Keratinocyte (primary cell): ENCODE results near the gene MUC4. TPM values are rescaled to one million over a fixed set of nuclear protein-coding genes. Genes with fewer than 3 reads are reported as not detected.

Experiments
- DNase-seq: peaks from one replicate; pipeline ENCODE4 v3.0.0-alpha.2; 2011; ENCODE audit warnings: low read depth, missing footprints, low spot score
- FAIRE-seq: peaks from 2 replicates; lab custom pipeline; 2011; peaks lifted over from hg19 to GRCh38; lab: Jason Lieb, UNC
- H2AFZ ChIP-seq: 2 replicates; pipeline ENCODE4 v1.6.0; 2012; ENCODE audit warnings: low read length, control low read depth, inconsistent platforms; ENCODE audit not compliant: control insufficient read depth
- H3K27ac ChIP-seq: 2 replicates; pipeline ENCODE4 v1.5.1; 2011; ENCODE audit warnings: low read length; ENCODE audit not compliant: control insufficient read depth, insufficient read depth
- H3K27me3 ChIP-seq: 3 replicates; pipeline ENCODE4 v1.6.0; 2011; ENCODE audit warnings: low read length; ENCODE audit not compliant: control insufficient read depth, insufficient read depth; ENCODE audit errors: extremely low read depth
- H3K36me3 ChIP-seq, 2 experiments: 2 replicates in 1 of 2; 3 replicates in 1 of 2; pipeline ENCODE4 v1.5.1; 2011; ENCODE audit warnings: low read length in 2 of 2, mild to moderate bottlenecking in 1 of 2; ENCODE audit not compliant: control insufficient read depth in 2 of 2, insufficient read depth in 2 of 2; ENCODE audit errors: extremely low read depth in 1 of 2
- H3K4me1 ChIP-seq: 3 replicates; pipeline ENCODE4 v1.5.1; 2011; ENCODE audit warnings: low read length; ENCODE audit not compliant: control insufficient read depth, insufficient read depth; ENCODE audit errors: extremely low read depth
- H3K4me2 ChIP-seq: 3 replicates; pipeline ENCODE4 v1.6.0; 2011; ENCODE audit warnings: low read depth, low read length; ENCODE audit not compliant: control insufficient read depth, insufficient read depth; ENCODE audit errors: extremely low read depth
- H3K4me3 ChIP-seq, 3 experiments: fragments of 200-600 bp in 1 of 3; sonication (generic) in 1 of 3; 2 replicates in 2 of 3; 3 replicates in 1 of 3; pipeline ENCODE4 v1.5.1; 2011 to 2016; ENCODE audit warnings: low read length in 3 of 3, mild to moderate bottlenecking in 3 of 3, control low read depth in 2 of 3, inconsistent platforms in 1 of 3, low read depth in 1 of 3, mixed read lengths in 1 of 3, mixed run types in 1 of 3, moderate library complexity in 1 of 3; ENCODE audit not compliant: control insufficient read depth in 2 of 3, insufficient read depth in 2 of 3; ENCODE audit errors: extremely low read depth in 1 of 3
- H3K79me2 ChIP-seq: 2 replicates; pipeline ENCODE4 v1.6.0; 2012; ENCODE audit warnings: low read length; ENCODE audit not compliant: control insufficient read depth, insufficient read depth
- H3K9ac ChIP-seq: 3 replicates; pipeline ENCODE4 v1.6.0; 2011; ENCODE audit warnings: low read length; ENCODE audit not compliant: control insufficient read depth, insufficient read depth; ENCODE audit errors: extremely low read depth
- H3K9me1 ChIP-seq: 3 replicates; pipeline ENCODE4 v1.6.0; 2011; ENCODE audit warnings: low read length; ENCODE audit not compliant: control insufficient read depth, insufficient read depth; ENCODE audit errors: extremely low read depth
- H3K9me3 ChIP-seq: 2 replicates; pipeline ENCODE4 v1.5.1; 2012; ENCODE audit warnings: low read depth, low read length; ENCODE audit not compliant: control insufficient read depth
- H4K20me1 ChIP-seq: 3 replicates; pipeline ENCODE4 v1.6.0; 2011; ENCODE audit warnings: low read length; ENCODE audit not compliant: control insufficient read depth, insufficient read depth; ENCODE audit errors: extremely low read depth
- CTCF ChIP-seq, 3 experiments: IDR thresholded peaks in 1 of 3; conservative IDR thresholded peaks in 1 of 3; optimal IDR thresholded peaks in 1 of 3; 2 replicates in 2 of 3; 3 replicates in 1 of 3; pipeline versions ENCODE3 to v1.5.1; 2011; ENCODE audit warnings: low read length in 3 of 3, mild to moderate bottlenecking in 3 of 3, moderate library complexity in 2 of 3, control low read depth in 1 of 3, inconsistent platforms in 1 of 3; ENCODE audit not compliant: insufficient read depth in 2 of 3; ENCODE audit errors: extremely low read depth in 1 of 3
- EZH2 ChIP-seq: IDR thresholded peaks from one replicate; pipeline ENCODE4 v1.6.1; 2012; ENCODE audit warnings: inconsistent platforms, mild to moderate bottlenecking, low read length, moderate library complexity
- dilution Hi-C: fragments of 300-500 bp; cut with MboI; formaldehyde crosslinking; loops from one replicate; pipeline ENCODE4 v1.7.0; 2020; ENCODE audit warnings: low sequenced_read_pairs; ENCODE audit not compliant: extremely low pct_ligation_motif_present
- polyA plus RNA-seq, 5 experiments: library from polyadenylated mRNA; depleted of rRNA in 3 of 5; stranded (reverse) in 3 of 5; stranded (forward) in 1 of 5; unstranded in 1 of 5; fragments of >200 nt; gene quantifications; 1 replicate in 1 of 5; 2 replicates in 3 of 5; 3 replicates in 1 of 5; pipeline versions ENCODE4 v1.2.1 to v1.2.3, GENCODE V29; 2011 to 2012; ENCODE audit warnings: missing spikeins in 2 of 5, low read depth in 1 of 5, low replicate concordance in 1 of 5

Gene MUC4
- polyA plus RNA-seq, 1 donor (not counting 4 experiments of a cell fraction or from before 2014, with no cell fraction given), result not detected

- Histone ChIP-seq H3K27ac (no peak overlapping the region), H3K4me2 (no peak overlapping the region), H3K27me3 (peaks cover 46% of the 10 kb centered on the region), H3K9me1 (no peaks in the 10 kb centered on the region), H3K4me1 (no peaks in the 10 kb centered on the region), H3K36me3 (no peaks in the 10 kb centered on the region), H2AFZ (no peak overlapping the region), H3K9me3 (no peaks in the 10 kb centered on the region), H3K79me2 (no peaks in the 10 kb centered on the region), H3K9ac (no peak overlapping the region), H4K20me1 (no peaks in the 10 kb centered on the region), H3K4me3 (no peak overlapping the region)
- DNase-seq, result no peak
- FAIRE-seq, result no peak
- TF ChIP-seq EZH2, result no peak
- no peak for TF ChIP-seq CTCF (optimal IDR thresholded peaks at IDR 0.05 in 1 of 3, IDR thresholded peaks at IDR 0.05 in 1 of 3, conservative IDR thresholded peaks at IDR 0.05 in 1 of 3; ENCODE audit: extremely low read depth in 1 of 3, insufficient read depth in 2 of 3, low read length in 3 of 3)
- dilution Hi-C loops, result no loop called here
These were observed 10.2 kb downstream of the MUC4 start for GRCh38 chr3:195801251-195802183.

- H3K4me3 ChIP-seq, result no peak overlapping the region
- DNase-seq, result no peak
- no peaks in the 10 kb centered on the region for H3K9me3 ChIP-seq
- H3K27me3 ChIP-seq, result peaks cover 43% of the 10 kb centered on the region
- TF ChIP-seq CTCF (optimal IDR thresholded peaks at IDR 0.05 in 1 of 3, IDR thresholded peaks at IDR 0.05 in 1 of 3, conservative IDR thresholded peaks at IDR 0.05 in 1 of 3; ENCODE audit: extremely low read depth in 1 of 3, insufficient read depth in 2 of 3, low read length in 3 of 3) (no peak), EZH2 (no peak)
- H2AFZ ChIP-seq, result no peak overlapping the region
- FAIRE-seq, result no peak
- H4K20me1 ChIP-seq, result no peaks in the 10 kb centered on the region
- no peak overlapping the region for H3K9ac ChIP-seq
- no peaks in the 10 kb centered on the region for H3K36me3 ChIP-seq
- H3K9me1 ChIP-seq, result no peaks in the 10 kb centered on the region
- H3K79me2 ChIP-seq, result no peaks in the 10 kb centered on the region
- no peak overlapping the region for H3K27ac ChIP-seq
- H3K4me2 ChIP-seq, result no peak overlapping the region
- dilution Hi-C loops, result no loop called here
- no peaks in the 10 kb centered on the region for H3K4me1 ChIP-seq
These were observed 11.5 kb downstream of the MUC4 start for GRCh38 chr3:195800240-195800639.
